ENCODE measurements around the gene ZC3HAV1. TPM values are rescaled to one million over a fixed set of nuclear protein-coding genes. Genes with fewer than 3 reads are reported as not detected.

Gene ZC3HAV1
- total RNA-seq, 1 experiment from 2014 or later: 38.0 TPM

DNA sequence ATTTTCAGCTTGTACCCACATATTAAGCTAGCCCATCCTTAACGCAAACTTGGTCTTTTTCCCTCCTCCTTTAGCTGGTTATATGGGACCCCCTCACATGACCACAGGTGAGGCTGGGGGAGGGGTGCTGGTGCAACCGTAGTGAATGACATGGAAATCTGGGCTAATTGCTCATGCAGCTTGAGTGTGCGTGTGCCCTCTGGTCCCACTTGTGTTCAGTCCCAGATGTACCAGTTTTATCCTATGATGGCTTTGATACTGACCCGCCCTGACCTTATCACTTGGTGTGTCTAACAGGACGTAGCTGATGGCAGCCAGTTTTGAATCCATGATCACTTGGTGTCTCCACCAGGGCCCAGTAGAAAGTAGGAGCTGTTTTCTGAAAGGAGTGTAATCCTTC lies 5.1 kb upstream of the ZC3HAV1 start:
- ChIA-PET POLR2A (no interaction called here), CTCF (interaction anchor here (1.4 kb wide), 1 partner anchor 40 kb away, joined by 3 read pairs; no protein-coding TSS in a partner anchor)
- Mint-ChIP-seq H3K4me1 (peaks cover 19% of the 10 kb centered on the region), H3K9me3 (no peaks in the 10 kb centered on the region), H3K27me3 (ENCODE audit: low read depth) (peaks cover 22% of the 10 kb centered on the region), H3K36me3 (no peaks in the 10 kb centered on the region), H3K27ac (no peak overlapping the region), H3K4me3 (no peak overlapping the region)
- DNase-seq (ENCODE audit: low spot score) (no peak), ATAC-seq (no peak)
- no peak for TF ChIP-seq AR (CRISPR knock-in tag; IDR thresholded peaks at IDR 0.05)
- TF ChIP-seq, protein P1, sequence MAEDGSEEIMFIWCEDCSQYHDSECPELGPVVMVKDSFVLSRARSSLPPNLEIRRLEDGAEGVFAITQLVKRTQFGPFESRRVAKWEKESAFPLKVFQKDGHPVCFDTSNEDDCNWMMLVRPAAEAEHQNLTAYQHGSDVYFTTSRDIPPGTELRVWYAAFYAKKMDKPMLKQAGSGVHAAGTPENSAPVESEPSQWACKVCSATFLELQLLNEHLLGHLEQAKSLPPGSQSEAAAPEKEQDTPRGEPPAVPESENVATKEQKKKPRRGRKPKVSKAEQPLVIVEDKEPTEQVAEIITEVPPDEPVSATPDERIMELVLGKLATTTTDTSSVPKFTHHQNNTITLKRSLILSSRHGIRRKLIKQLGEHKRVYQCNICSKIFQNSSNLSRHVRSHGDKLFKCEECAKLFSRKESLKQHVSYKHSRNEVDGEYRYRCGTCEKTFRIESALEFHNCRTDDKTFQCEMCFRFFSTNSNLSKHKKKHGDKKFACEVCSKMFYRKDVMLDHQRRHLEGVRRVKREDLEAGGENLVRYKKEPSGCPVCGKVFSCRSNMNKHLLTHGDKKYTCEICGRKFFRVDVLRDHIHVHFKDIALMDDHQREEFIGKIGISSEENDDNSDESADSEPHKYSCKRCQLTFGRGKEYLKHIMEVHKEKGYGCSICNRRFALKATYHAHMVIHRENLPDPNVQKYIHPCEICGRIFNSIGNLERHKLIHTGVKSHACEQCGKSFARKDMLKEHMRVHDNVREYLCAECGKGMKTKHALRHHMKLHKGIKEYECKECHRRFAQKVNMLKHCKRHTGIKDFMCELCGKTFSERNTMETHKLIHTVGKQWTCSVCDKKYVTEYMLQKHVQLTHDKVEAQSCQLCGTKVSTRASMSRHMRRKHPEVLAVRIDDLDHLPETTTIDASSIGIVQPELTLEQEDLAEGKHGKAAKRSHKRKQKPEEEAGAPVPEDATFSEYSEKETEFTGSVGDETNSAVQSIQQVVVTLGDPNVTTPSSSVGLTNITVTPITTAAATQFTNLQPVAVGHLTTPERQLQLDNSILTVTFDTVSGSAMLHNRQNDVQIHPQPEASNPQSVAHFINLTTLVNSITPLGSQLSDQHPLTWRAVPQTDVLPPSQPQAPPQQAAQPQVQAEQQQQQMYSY (CRISPR knock-in tag; IDR thresholded peaks at IDR 0.05): no peak
- no peak for TF ChIP-seq ESRRA (CRISPR knock-in tag; IDR thresholded peaks at IDR 0.05; ENCODE audit: borderline replicate concordance)
- no peak for TF ChIP-seq ARID4B (CRISPR knock-in tag; IDR thresholded peaks at IDR 0.05; ENCODE audit: borderline replicate concordance)
- no peak for TF ChIP-seq TEAD1 (CRISPR knock-in tag; IDR thresholded peaks at IDR 0.05)
- no peak for TF ChIP-seq ZNF423 (CRISPR knock-in tag; IDR thresholded peaks at IDR 0.05)
- TF ChIP-seq SP1 (CRISPR knock-in tag; conservative IDR thresholded peaks at IDR 0.05): no peak
- no peak for TF ChIP-seq CBFB (CRISPR knock-in tag; IDR thresholded peaks at IDR 0.05; ENCODE audit: low read depth)
- TF ChIP-seq ETV6 (CRISPR knock-in tag; IDR thresholded peaks at IDR 0.05): no peak
- TF ChIP-seq TEAD4 (CRISPR knock-in tag; IDR thresholded peaks at IDR 0.05): no peak
- TF ChIP-seq ZNF232 (CRISPR knock-in tag; IDR thresholded peaks at IDR 0.05): no peak
- TF ChIP-seq, protein P2, sequence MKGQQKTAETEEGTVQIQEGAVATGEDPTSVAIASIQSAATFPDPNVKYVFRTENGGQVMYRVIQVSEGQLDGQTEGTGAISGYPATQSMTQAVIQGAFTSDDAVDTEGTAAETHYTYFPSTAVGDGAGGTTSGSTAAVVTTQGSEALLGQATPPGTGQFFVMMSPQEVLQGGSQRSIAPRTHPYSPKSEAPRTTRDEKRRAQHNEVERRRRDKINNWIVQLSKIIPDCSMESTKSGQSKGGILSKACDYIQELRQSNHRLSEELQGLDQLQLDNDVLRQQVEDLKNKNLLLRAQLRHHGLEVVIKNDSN (CRISPR knock-in tag; IDR thresholded peaks at IDR 0.05): no peak
- no peak for TF ChIP-seq ATF1 (CRISPR knock-in tag; IDR thresholded peaks at IDR 0.05)
- no peak for TF ChIP-seq ZNF138 (CRISPR knock-in tag; conservative IDR thresholded peaks at IDR 0.05)
- TF ChIP-seq EMX1 (CRISPR knock-in tag; IDR thresholded peaks at IDR 0.05): no peak

- Mint-ChIP-seq H3K4me1 (peaks cover 17% of the 10 kb centered on the region), H3K27ac (no peak overlapping the region), H3K9me3 (no peaks in the 10 kb centered on the region), H3K27me3 (ENCODE audit: low read depth) (peaks cover 22% of the 10 kb centered on the region), H3K4me3 (no peak overlapping the region), H3K36me3 (no peaks in the 10 kb centered on the region)
- POLR2A ChIA-PET: no interaction called here
- CTCF ChIA-PET: interaction anchor here (1.4 kb wide), 1 partner anchor 39 kb away, joined by 3 read pairs; no protein-coding TSS in a partner anchor
- no peak for DNase-seq (ENCODE audit: low spot score)
- no peak for ATAC-seq
- TF ChIP-seq ZMAT4 (CRISPR knock-in tag; IDR thresholded peaks at IDR 0.05) (no peak), ZNF317 (CRISPR knock-in tag; IDR thresholded peaks at IDR 0.05; ENCODE audit: borderline replicate concordance, low read depth) (no peak), MYBL2 (CRISPR knock-in tag; IDR thresholded peaks at IDR 0.05) (no peak), RORB (CRISPR knock-in tag; IDR thresholded peaks at IDR 0.05) (no peak), TEAD4 (CRISPR knock-in tag; IDR thresholded peaks at IDR 0.05) (no peak), ZNF423 (CRISPR knock-in tag; IDR thresholded peaks at IDR 0.05) (no peak), ARID4B (CRISPR knock-in tag; IDR thresholded peaks at IDR 0.05; ENCODE audit: borderline replicate concordance) (no peak), ZNF138 (CRISPR knock-in tag; conservative IDR thresholded peaks at IDR 0.05) (no peak)
These were observed 4.5 kb upstream of the ZC3HAV1 start for GRCh38 chr7:139114018-139114417.

Measured in WTC11 (cell line).